Sigmoid colon (tissue), 7 donors: Measurements from ENCODE around the gene CDK5. TPM values are rescaled to one million over a fixed set of nuclear protein-coding genes. Genes with fewer than 3 reads are reported as not detected.
"Not testable (repeated sequence)": the region's sequence is repeated elsewhere in the genome, so short reads cannot be mapped to it uniquely, and the experiment has no call there.

ENCODE experiments used
- DNase-seq: peaks from one replicate; pipeline ENCODE4 v3.0.0-alpha.2; 2019
- H3K27ac ChIP-seq, 4 donors: fragments of 200-600 bp; sonication (generic); one replicate each; pipeline ENCODE4 v1.5.1; 2016 to 2019; ENCODE audit warnings: mild to moderate bottlenecking in 1 of 4
- H3K27me3 ChIP-seq, 3 donors: fragments of 200-600 bp; sonication (generic); one replicate each; pipeline ENCODE4 v1.5.1; 2019; ENCODE audit warnings: mild to moderate bottlenecking in 1 of 3
- H3K36me3 ChIP-seq, 4 donors: fragments of 200-600 bp; sonication (generic); one replicate each; pipeline ENCODE4 v1.5.1; 2016 to 2019
- H3K4me1 ChIP-seq, 4 donors: fragments of 200-600 bp; sonication (generic); one replicate each; pipeline ENCODE4 v1.5.1; 2017 to 2019
- H3K4me3 ChIP-seq, 4 donors: fragments of 200-600 bp; sonication (generic); one replicate each; pipeline ENCODE4 v1.5.1; 2017 to 2019; ENCODE audit warnings: mild to moderate bottlenecking in 2 of 4, moderate library complexity in 1 of 4
- H3K9me3 ChIP-seq, 4 donors: fragments of 200-600 bp in 3 of 4; sonication (generic) in 3 of 4; one replicate each; pipeline versions ENCODE4 v1.5.1 to v1.6.1; 2013 to 2019
- CTCF ChIP-seq, 4 experiments: fragments of 450-650 bp in 3 of 4; fragments of 200-600 bp in 1 of 4; IDR thresholded peaks; one replicate each; pipeline ENCODE4 v1.5.1; 2016 to 2019; ENCODE audit warnings: antibody characterized with exemption in 4 of 4, mild to moderate bottlenecking in 3 of 4, moderate library complexity in 2 of 4
- EP300 ChIP-seq, 4 donors: sonication (generic); formaldehyde crosslinking; IDR thresholded peaks; one replicate each; pipeline ENCODE4 v1.6.1; 2017; ENCODE audit warnings: antibody characterized with exemption in 4 of 4
- POLR2A ChIP-seq, 2 donors: fragments of 450-650 bp; IDR thresholded peaks; one replicate each; pipeline ENCODE4 v1.6.1; 2016; ENCODE audit warnings: antibody characterized with exemption in 2 of 2, mild to moderate bottlenecking in 2 of 2, moderate library complexity in 2 of 2
- POLR2AphosphoS5 ChIP-seq, 4 donors: sonication (generic); formaldehyde crosslinking; IDR thresholded peaks; one replicate each; pipeline ENCODE4 v1.6.1; 2017; ENCODE audit warnings: antibody characterized with exemption in 4 of 4
- WGBS, 2 donors: extraction: QIAGEN DNeasy Blood & Tissue Kit; methylation state at CpG; one replicate each; pipeline ENCODE4 v1.1.7; 2013; 5-methylcytosine and 5-hydroxymethylcytosine counted together
- intact Hi-C: fragments of 100-400 bp; cut with DNase I; formaldehyde crosslinking; loops from one replicate; pipeline ENCODE4 v1.15.1; 2023
- polyA plus RNA-seq, 3 donors: library from polyadenylated mRNA; stranded (reverse); fragments of 200-250 nt; gene quantifications; one replicate each; pipeline ENCODE4 v1.2.3, GENCODE V29; 2013
- total RNA-seq, 4 donors: library from RNA; depleted of rRNA; stranded (reverse); fragments of >200 nt; gene quantifications; one replicate each; pipeline ENCODE4 v1.1.0, GENCODE V29; 2016
- donor health status: healthy with polysubstance abuse.
- donor health status: Bipolar disorder and iron deficiency.
- donor health status: healthy.

The CDK5 gene
- total and polyA plus RNA-seq, 7 donors, result 6.0 to 10.6 (median 8.2) TPM

GRCh38 chr7:151045967-151046366 is 11.7 kb downstream of the CDK5 start:
- Histone ChIP-seq H3K4me3 (no peak overlapping the region), H3K4me1 (peaks cover 0 to 20% (median 13%) of the 10 kb centered on the region in 4 donors), H3K27me3 (peaks cover 0 to 10% (median 0%) of the 10 kb centered on the region in 3 donors), H3K36me3 (peaks cover 0 to 42% (median 16%) of the 10 kb centered on the region in 4 donors), H3K27ac (no peak overlapping the region), H3K9me3 (no peaks in the 10 kb centered on the region)
- intact Hi-C loops, result no loop called here
- TF ChIP-seq EP300 (IDR thresholded peaks at IDR 0.05), result no peak
- no peak for TF ChIP-seq CTCF (IDR thresholded peaks at IDR 0.05)
- TF ChIP-seq POLR2A (IDR thresholded peaks at IDR 0.05), result no peak
- no peak for TF ChIP-seq POLR2AphosphoS5 (IDR thresholded peaks at IDR 0.05)
- WGBS, 2 donors, result 86 to 88% methylated on average over 9 of the region's 9 CpGs
- DNase-seq, result no peak

GRCh38 chr7:151045262-151045661 is 12.4 kb downstream of the CDK5 start:
- TF ChIP-seq CTCF (IDR thresholded peaks at IDR 0.05) (no peak), POLR2AphosphoS5 (IDR thresholded peaks at IDR 0.05) (no peak), POLR2A (IDR thresholded peaks at IDR 0.05) (no peak), EP300 (IDR thresholded peaks at IDR 0.05) (no peak)
- no peaks in the 10 kb centered on the region for H3K9me3 ChIP-seq
- DNase-seq, result no peak
- no peak overlapping the region for H3K4me3 ChIP-seq
- H3K36me3 ChIP-seq, result peaks cover 0 to 48% (median 16%) of the 10 kb centered on the region in 4 donors
- no peak overlapping the region for H3K27ac ChIP-seq
- WGBS, 2 donors, result 93 to 95% methylated on average over 11 of the region's 11 CpGs
- peaks cover 0 to 3% (median 0%) of the 10 kb centered on the region in 3 donors for H3K27me3 ChIP-seq
- peaks cover 0 to 14% (median 9%) of the 10 kb centered on the region in 4 donors for H3K4me1 ChIP-seq
- intact Hi-C loops, result no loop called here

GRCh38 chr7:151043959-151044358 is 13.7 kb downstream of the CDK5 start:
- Histone ChIP-seq H3K9me3 (no peaks in the 10 kb centered on the region), H3K4me1 (peaks cover 0 to 23% (median 13%) of the 10 kb centered on the region in 4 donors), H3K4me3 (no peak overlapping the region), H3K36me3 (peaks cover 0 to 48% (median 16%) of the 10 kb centered on the region in 4 donors), H3K27me3 (no peaks in the 10 kb centered on the region), H3K27ac (no peak overlapping the region)
- intact Hi-C loops, result no loop called here
- WGBS, 2 donors, result 95 to 96% methylated on average over 20 of the region's 20 CpGs
- no peak for TF ChIP-seq EP300 (IDR thresholded peaks at IDR 0.05)
- no peak for TF ChIP-seq CTCF (IDR thresholded peaks at IDR 0.05)
- no peak for TF ChIP-seq POLR2A (IDR thresholded peaks at IDR 0.05)
- no peak for TF ChIP-seq POLR2AphosphoS5 (IDR thresholded peaks at IDR 0.05)
- DNase-seq, result no peak

GRCh38 chr7:151043449-151043848 is 14.2 kb downstream of the CDK5 start:
- H3K27ac ChIP-seq, H3K4me3 ChIP-seq, H3K27me3 ChIP-seq, DNase-seq, intact Hi-C loops, H3K9me3 ChIP-seq: not testable (repeated sequence)
- Histone ChIP-seq H3K4me1 (peaks cover 0 to 29% (median 18%) of the 10 kb centered on the region in 4 donors), H3K36me3 (peaks cover 0 to 48% (median 16%) of the 10 kb centered on the region in 4 donors)
- WGBS, 2 donors, result 87 to 88% methylated on average over 10 of the region's 10 CpGs

- TF ChIP-seq CTCF (IDR thresholded peaks at IDR 0.05) (no peak), EP300 (IDR thresholded peaks at IDR 0.05) (no peak)
- 94 to 95% methylated on average over 30 of the region's 30 CpGs for WGBS, 2 donors
- Histone ChIP-seq H3K27me3 (no peaks in the 10 kb centered on the region), H3K9me3 (no peaks in the 10 kb centered on the region), H3K4me1 (peaks cover 0 to 17% (median 8%) of the 10 kb centered on the region in 4 donors), H3K36me3 (peaks cover 0 to 69% (median 26%) of the 10 kb centered on the region in 4 donors), H3K27ac (no peak overlapping the region), H3K4me3 (no peak overlapping the region)
- no peak for DNase-seq
- intact Hi-C loops, result no loop called here
Measured at GRCh38 chr7:151040616-151041375, 16.9 kb downstream of the CDK5 start.
